HepG2 (cell line): ENCODE measurements around the gene DDX39B. TPM values are rescaled to one million over a fixed set of nuclear protein-coding genes. Genes with fewer than 3 reads are reported as not detected.

Experiments used
- BRF2 ChIP-seq: sonication (generic); formaldehyde crosslinking; IDR thresholded peaks from 2 replicates; pipeline ENCODE4 v1.8.1; 2022; ENCODE audit warnings: mild to moderate bottlenecking, missing genetic modification reagents
- HMG20B ChIP-seq: conservative IDR thresholded peaks from 2 replicates; pipeline ENCODE4 v1.6.1; 2016; ENCODE audit warnings: missing genetic modification reagents, missing compliant biosample characterization
- IRF2 ChIP-seq: IDR thresholded peaks from 2 replicates; pipeline ENCODE4 v1.6.1; 2018; ENCODE audit warnings: missing genetic modification reagents, missing compliant biosample characterization
- ISL2 ChIP-seq: sonication (generic); formaldehyde crosslinking; IDR thresholded peaks from 2 replicates; pipeline ENCODE4 v1.5.0; 2020; ENCODE audit warnings: missing genetic modification reagents
- MXI1 ChIP-seq: IDR thresholded peaks from 3 replicates; pipeline ENCODE4 v1.6.1; 2012; ENCODE audit warnings: low read depth, low read length, inconsistent platforms, borderline replicate concordance
- NFE2L2 ChIP-seq: fragments of 150-350 bp; IDR thresholded peaks from 2 replicates; pipeline ENCODE4 v1.6.1; 2014; ENCODE audit warnings: low read length
- RCOR2 ChIP-seq: IDR thresholded peaks from 2 replicates; pipeline ENCODE4 v1.6.1; 2016; ENCODE audit warnings: missing biosample characterization, missing genetic modification reagents
- ZNF407 ChIP-seq: sonication (generic); formaldehyde crosslinking; IDR thresholded peaks from one replicate; pipeline ENCODE4 v1.5.1; 2020; ENCODE audit warnings: mild to moderate bottlenecking, missing genetic modification reagents; ENCODE audit errors: not compliant biosample characterization
- ZNF605 ChIP-seq: sonication (generic); formaldehyde crosslinking; IDR thresholded peaks from 2 replicates; pipeline ENCODE4 v1.8.0; 2022; ENCODE audit warnings: mild to moderate bottlenecking, missing genetic modification reagents
- ZNF639 ChIP-seq: conservative IDR thresholded peaks from 2 replicates; pipeline ENCODE4 v1.6.1; 2018; ENCODE audit warnings: missing genetic modification reagents
- ZNF713 ChIP-seq: sonication (generic); formaldehyde crosslinking; IDR thresholded peaks from 2 replicates; pipeline ENCODE4 v1.4.0; 2020; ENCODE audit warnings: mild to moderate bottlenecking, missing genetic modification reagents
- ZNF773 ChIP-seq: sonication (generic); formaldehyde crosslinking; IDR thresholded peaks from 2 replicates; pipeline ENCODE4 v1.4.0; 2020; ENCODE audit warnings: missing genetic modification reagents, borderline replicate concordance
- ZNF841 ChIP-seq: sonication (generic); formaldehyde crosslinking; IDR thresholded peaks from 2 replicates; pipeline ENCODE4 v1.8.1; 2023; ENCODE audit warnings: missing genetic modification reagents, borderline replicate concordance
- ZNF878 ChIP-seq: sonication (generic); formaldehyde crosslinking; IDR thresholded peaks from 2 replicates; pipeline ENCODE4 v1.8.1; 2023; ENCODE audit warnings: mild to moderate bottlenecking, missing genetic modification reagents, moderate library complexity
- ZSCAN9 ChIP-seq: IDR thresholded peaks from 2 replicates; pipeline ENCODE4 v1.6.1; 2016; ENCODE audit warnings: borderline replicate concordance
- polyA plus RNA-seq, 8 experiments: library from polyadenylated mRNA; depleted of rRNA in 3 of 8; stranded (reverse) in 7 of 8; unstranded in 1 of 8; fragments of >200 nt; fragmentation: Illumina TruSeq in 4 of 8; extraction: Trizol in 4 of 8; gene quantifications; 2 replicates each; pipeline versions ENCODE4 v1.2.1 to v1.2.3, GENCODE V29; 2011 to 2016; ENCODE audit warnings: low read depth in 4 of 8, missing spikeins in 1 of 8, mixed read lengths in 1 of 8; ENCODE audit not compliant: insufficient read depth in 1 of 8
- total RNA-seq, 5 experiments: library from RNA; depleted of rRNA; stranded (reverse); fragments of >200 nt; fragmentation: Illumina TruSeq; extraction: Trizol; gene quantifications; 2 replicates each; pipeline ENCODE4 v1.2.3, GENCODE V29; 2016; ENCODE audit warnings: low read depth in 1 of 5

Gene DDX39B
- total and polyA plus RNA-seq, 2 of the 13 experiments (the other 11 are each of a cell fraction or from before 2014, with no cell fraction given) = 570 to 678 TPM

- TF ChIP-seq ISL2 (no peak), MXI1 (no peak), ZNF407 (CRISPR knock-in tag) (no peak), BRF2 (CRISPR knock-in tag) (no peak), ZNF878 (CRISPR knock-in tag) (no peak), ZNF841 (CRISPR knock-in tag) (no peak), ZNF773 (no peak), ZNF639 (no peak), NFE2L2 (no peak), ZSCAN9 (CRISPR knock-in tag) (no peak; the same call in 1 of the 2 replicates), ZNF605 (CRISPR knock-in tag) (no peak), IRF2 (CRISPR knock-in tag) (no peak; the same call in 1 of the 2 replicates), RCOR2 (CRISPR knock-in tag) (no peak), HMG20B (no peak), ZNF713 (CRISPR knock-in tag) (no peak)
Observed at GRCh38 chr6:31547727-31548543, 6.1 kb upstream of the DDX39B start (continued).
